H9 (cell line): ENCODE results near the gene CENPP. TPM values are rescaled to one million over a fixed set of nuclear protein-coding genes. Genes with fewer than 3 reads are reported as not detected.

Experiments
- DNase-seq: peaks from one replicate; pipeline ENCODE4 v3.0.0-alpha.2; 2017
- H2AFZ ChIP-seq: one replicate; pipeline ENCODE4 v1.6.1; 2013; ENCODE audit warnings: mild to moderate bottlenecking, low read length, control low read depth, moderate library complexity
- H2AK5ac ChIP-seq: 2 replicates; pipeline ENCODE4 v1.6.1; 2013; ENCODE audit warnings: low read length, control low read depth, mixed read lengths; ENCODE audit not compliant: insufficient read length
- H2BK120ac ChIP-seq: one replicate; pipeline ENCODE4 v1.6.1; 2013; ENCODE audit warnings: low read depth, mild to moderate bottlenecking, low read length, control low read depth, inconsistent platforms; ENCODE audit not compliant: poor library complexity, severe bottlenecking
- H2BK12ac ChIP-seq: 2 replicates; pipeline ENCODE4 v1.6.1; 2013; ENCODE audit warnings: low read length, control low read depth, mixed read lengths, low read depth; ENCODE audit not compliant: insufficient read length
- H2BK15ac ChIP-seq: 2 replicates; pipeline ENCODE4 v1.6.1; 2013; ENCODE audit warnings: low read depth, low read length, control low read depth
- H2BK20ac ChIP-seq: one replicate; pipeline ENCODE4 v1.6.1; 2013; ENCODE audit warnings: low read depth, mild to moderate bottlenecking, low read length, control low read depth, inconsistent platforms; ENCODE audit not compliant: poor library complexity, severe bottlenecking
- H2BK5ac ChIP-seq: 2 replicates; pipeline ENCODE4 v1.6.1; 2013; ENCODE audit warnings: low read length, control low read depth, mixed read lengths; ENCODE audit not compliant: insufficient read length
- H3K14ac ChIP-seq: 2 replicates; pipeline ENCODE4 v1.6.1; 2013; ENCODE audit warnings: low read length, control low read depth; ENCODE audit not compliant: insufficient read depth
- H3K18ac ChIP-seq: 2 replicates; pipeline ENCODE4 v1.6.1; 2013; ENCODE audit warnings: low read depth, mild to moderate bottlenecking, mixed read lengths, low read length, control low read depth; ENCODE audit not compliant: insufficient read length
- H3K23ac ChIP-seq: 2 replicates; pipeline ENCODE4 v1.6.1; 2013; ENCODE audit warnings: low read length, control low read depth, mixed read lengths, low read depth; ENCODE audit not compliant: insufficient read length
- H3K23me2 ChIP-seq: 2 replicates; pipeline ENCODE4 v1.6.1; 2013; ENCODE audit warnings: low read depth, mild to moderate bottlenecking, mixed read lengths, low read length, control low read depth; ENCODE audit not compliant: insufficient read length, poor library complexity, severe bottlenecking
- H3K27ac ChIP-seq: 2 replicates; pipeline ENCODE4 v1.5.1; 2013; ENCODE audit warnings: low read length, control low read depth, mixed read lengths, low read depth; ENCODE audit not compliant: insufficient read length
- H3K27me3 ChIP-seq: 2 replicates; pipeline ENCODE4 v1.6.1; 2013; ENCODE audit warnings: low read length, control low read depth, inconsistent platforms; ENCODE audit not compliant: insufficient read depth
- H3K4ac ChIP-seq: 2 replicates; pipeline ENCODE4 v1.6.1; 2013; ENCODE audit warnings: low read depth, mild to moderate bottlenecking, control low read depth, inconsistent platforms, low read length, moderate library complexity
- H3K4me1 ChIP-seq: 2 replicates; pipeline ENCODE4 v1.6.1; 2013; ENCODE audit warnings: low read length, control low read depth, inconsistent platforms; ENCODE audit not compliant: insufficient read depth
- H3K4me2 ChIP-seq: 2 replicates; pipeline ENCODE4 v1.6.1; 2013; ENCODE audit warnings: low read length, control low read depth, mixed read lengths; ENCODE audit not compliant: insufficient read length, insufficient read depth
- H3K56ac ChIP-seq: 2 replicates; pipeline ENCODE4 v1.6.1; 2013; ENCODE audit warnings: low read depth, mild to moderate bottlenecking, mixed read lengths, low read length, control low read depth; ENCODE audit not compliant: insufficient read length
- H3K79me1 ChIP-seq: 2 replicates; pipeline ENCODE4 v1.6.1; 2013; ENCODE audit warnings: low read depth, mild to moderate bottlenecking, moderate library complexity, low read length, control low read depth, inconsistent platforms; ENCODE audit not compliant: insufficient read depth, poor library complexity, severe bottlenecking
- H3K79me2 ChIP-seq: 2 replicates; pipeline ENCODE4 v1.6.1; 2013; ENCODE audit warnings: low read length, control low read depth, inconsistent platforms; ENCODE audit not compliant: insufficient read depth
- H3K9ac ChIP-seq: 2 replicates; pipeline ENCODE4 v1.6.1; 2013; ENCODE audit warnings: low read length, control low read depth, mixed read lengths; ENCODE audit not compliant: insufficient read length; ENCODE audit errors: extremely low read depth
- H3K9me3 ChIP-seq: one replicate; pipeline ENCODE4 v1.6.1; 2013; ENCODE audit warnings: low read depth, low read length, inconsistent platforms; ENCODE audit not compliant: control insufficient read depth
- H3T11ph ChIP-seq: one replicate; pipeline ENCODE4 v1.6.1; 2013; ENCODE audit warnings: mild to moderate bottlenecking, low read length, control low read depth, inconsistent platforms
- H4K20me1 ChIP-seq: one replicate; pipeline ENCODE4 v1.6.1; 2013; ENCODE audit not compliant: control insufficient read depth, insufficient read length, insufficient read depth
- H4K5ac ChIP-seq: 2 replicates; pipeline ENCODE4 v1.6.1; 2013; ENCODE audit warnings: low read depth, mild to moderate bottlenecking, mixed read lengths, low read length, control low read depth; ENCODE audit not compliant: insufficient read length
- H4K8ac ChIP-seq: replicated peaks from 2 replicates; pipeline ENCODE4 v1.6.1; 2013; ENCODE audit warnings: low read length, control low read depth, mixed read lengths, low read depth; ENCODE audit not compliant: insufficient read length
- H4K91ac ChIP-seq: 2 replicates; pipeline ENCODE4 v1.6.1; 2013; ENCODE audit warnings: low read depth, mild to moderate bottlenecking, moderate library complexity, mixed read lengths, low read length, control low read depth; ENCODE audit not compliant: insufficient read length
- H3K27ac Mint-ChIP-seq, 3 experiments: 2 replicates in 2 of 3; 3 replicates in 1 of 3; pipeline ENCODE4 v1.8.0; 2020 to 2021; ENCODE audit warnings: mixed read lengths in 3 of 3, mild to moderate bottlenecking in 1 of 3, moderate library complexity in 1 of 3
- H3K27me3 Mint-ChIP-seq: 2 replicates; pipeline ENCODE4 v1.8.0; 2021; ENCODE audit warnings: low read depth, mild to moderate bottlenecking, moderate library complexity, mixed read lengths
- H3K36me3 Mint-ChIP-seq, 3 experiments: 2 replicates in 2 of 3; 3 replicates in 1 of 3; pipeline ENCODE4 v1.8.0; 2020 to 2021; ENCODE audit warnings: low read depth in 3 of 3, mixed read lengths in 3 of 3; ENCODE audit not compliant: insufficient read depth in 1 of 3
- H3K4me1 Mint-ChIP-seq, 2 experiments: 2 replicates each; pipeline ENCODE4 v1.8.0; 2020; ENCODE audit warnings: mixed read lengths in 2 of 2
- H3K4me3 Mint-ChIP-seq, 2 experiments: 2 replicates in 1 of 2; 3 replicates in 1 of 2; pipeline ENCODE4 v1.8.0; 2020 to 2021; ENCODE audit warnings: mild to moderate bottlenecking in 2 of 2, mixed read lengths in 2 of 2, moderate library complexity in 1 of 2
- H3K9me3 Mint-ChIP-seq, 2 experiments: 2 replicates in 1 of 2; 3 replicates in 1 of 2; pipeline ENCODE4 v1.8.0; 2020; ENCODE audit warnings: mild to moderate bottlenecking in 2 of 2, mixed read lengths in 2 of 2, moderate library complexity in 1 of 2
- WGBS: extraction: QIAGEN DNeasy Blood & Tissue Kit; methylation state at CpG from one replicate; pipeline ENCODE4 v1.1.7; 2013; ENCODE audit warnings: missing lambda C conversion rate, low lambda C conversion rate, mixed read lengths; ENCODE audit not compliant: insufficient read length; ENCODE audit errors: extremely low coverage; 5-methylcytosine and 5-hydroxymethylcytosine counted together
- total RNA-seq: library from RNA; stranded (reverse); gene quantifications from 2 replicates; pipeline ENCODE4 v1.2.1, GENCODE V29; 2021
- TF ChIP-seq, protein P1 (sequence below): fragments of 200-600 bp; sonication (generic); conservative IDR thresholded peaks from 3 replicates; pipeline ENCODE4 v1.8.0; 2021; ENCODE audit warnings: antibody characterized with exemption, mild to moderate bottlenecking

The CENPP gene
- total RNA-seq, 1 experiment from 2014 or later: 9.1 TPM

DNA sequence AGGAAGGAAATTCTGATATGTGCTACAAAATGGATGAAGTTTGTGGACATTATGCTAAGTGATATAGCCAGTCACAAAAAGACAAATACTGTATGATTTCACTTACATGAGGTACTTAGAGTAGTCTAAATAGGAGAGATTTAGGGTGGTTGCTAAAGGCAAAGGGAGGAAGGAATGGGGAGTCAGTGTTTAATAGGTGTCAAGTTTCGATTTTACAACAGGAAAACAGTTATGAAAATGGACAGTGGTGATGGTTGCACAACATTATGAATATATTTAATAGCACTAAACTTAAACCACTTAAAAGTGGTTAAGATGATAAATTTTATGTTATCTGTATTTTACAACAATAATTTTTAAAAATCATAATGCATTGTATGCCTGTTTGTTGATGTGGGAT, 250.4 kb downstream of the CENPP start:
- no peak overlapping the region for H3K4me3 Mint-ChIP-seq
- H3K27me3 ChIP-seq: no peaks in the 10 kb centered on the region
- H4K20me1 ChIP-seq: no peaks in the 10 kb centered on the region
- H3K9me3 Mint-ChIP-seq: peaks cover 7 to 25% of the 10 kb centered on the region in 2 experiments; a peak in 4 of 5 replicates
- no peak overlapping the region for H3K4ac ChIP-seq
- no peak overlapping the region for H3K14ac ChIP-seq
- H2AFZ ChIP-seq: no peak overlapping the region
- H4K8ac ChIP-seq: no peak overlapping the region
- no peak overlapping the region for H2AK5ac ChIP-seq
- H3K4me1 Mint-ChIP-seq: no peaks in the 10 kb centered on the region
- H2BK5ac ChIP-seq: no peak overlapping the region
- H3K79me1 ChIP-seq: no peaks in the 10 kb centered on the region
- no peak overlapping the region for H4K5ac ChIP-seq
- H3K4me1 ChIP-seq: no peaks in the 10 kb centered on the region
- no peak overlapping the region for H2BK20ac ChIP-seq
- H3K27me3 Mint-ChIP-seq: no peaks in the 10 kb centered on the region
- no peak overlapping the region for H3K56ac ChIP-seq
- TF ChIP-seq, protein P1, sequence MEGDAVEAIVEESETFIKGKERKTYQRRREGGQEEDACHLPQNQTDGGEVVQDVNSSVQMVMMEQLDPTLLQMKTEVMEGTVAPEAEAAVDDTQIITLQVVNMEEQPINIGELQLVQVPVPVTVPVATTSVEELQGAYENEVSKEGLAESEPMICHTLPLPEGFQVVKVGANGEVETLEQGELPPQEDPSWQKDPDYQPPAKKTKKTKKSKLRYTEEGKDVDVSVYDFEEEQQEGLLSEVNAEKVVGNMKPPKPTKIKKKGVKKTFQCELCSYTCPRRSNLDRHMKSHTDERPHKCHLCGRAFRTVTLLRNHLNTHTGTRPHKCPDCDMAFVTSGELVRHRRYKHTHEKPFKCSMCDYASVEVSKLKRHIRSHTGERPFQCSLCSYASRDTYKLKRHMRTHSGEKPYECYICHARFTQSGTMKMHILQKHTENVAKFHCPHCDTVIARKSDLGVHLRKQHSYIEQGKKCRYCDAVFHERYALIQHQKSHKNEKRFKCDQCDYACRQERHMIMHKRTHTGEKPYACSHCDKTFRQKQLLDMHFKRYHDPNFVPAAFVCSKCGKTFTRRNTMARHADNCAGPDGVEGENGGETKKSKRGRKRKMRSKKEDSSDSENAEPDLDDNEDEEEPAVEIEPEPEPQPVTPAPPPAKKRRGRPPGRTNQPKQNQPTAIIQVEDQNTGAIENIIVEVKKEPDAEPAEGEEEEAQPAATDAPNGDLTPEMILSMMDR: no peak
- no peak overlapping the region for H2BK15ac ChIP-seq
- no peak overlapping the region for H3K23ac ChIP-seq
- DNase-seq: no peak
- no peak overlapping the region for H2BK12ac ChIP-seq
- H3K4me2 ChIP-seq: no peak overlapping the region
- no peak overlapping the region for H3T11ph ChIP-seq
- WGBS: no CpG with 5 or more reads among the region's 1 CpG
- no peak overlapping the region for H3K9ac ChIP-seq
- no peaks in the 10 kb centered on the region for H3K23me2 ChIP-seq
- H3K79me2 ChIP-seq: no peaks in the 10 kb centered on the region
- no peak overlapping the region for H3K27ac Mint-ChIP-seq
- no peak overlapping the region for H2BK120ac ChIP-seq
- H3K18ac ChIP-seq: no peak overlapping the region
- peaks cover 0 to 7% (median 6%) of the 10 kb centered on the region in 3 experiments; a peak in 4 of 7 replicates for H3K36me3 Mint-ChIP-seq
- H4K91ac ChIP-seq: no peak overlapping the region
- no peak overlapping the region for H3K27ac ChIP-seq
- H3K9me3 ChIP-seq: no peaks in the 10 kb centered on the region
